Body of pancreas (tissue), 4 donors: ENCODE results near the gene SYF2.

Source experiments
- CTCF ChIP-seq, 7 experiments: fragments of 450-650 bp in 4 of 7; fragments of 200-600 bp in 3 of 7; sonication (generic) in 3 of 7; IDR thresholded peaks; one replicate each; pipeline ENCODE4 v1.5.1; 2016 to 2019; ENCODE audit warnings: antibody characterized with exemption in 7 of 7
- POLR2A ChIP-seq, 3 donors: fragments of 450-650 bp; IDR thresholded peaks; one replicate each; pipeline ENCODE4 v1.6.1; 2016; ENCODE audit warnings: antibody characterized with exemption in 3 of 3, mild to moderate bottlenecking in 2 of 3

DNA sequence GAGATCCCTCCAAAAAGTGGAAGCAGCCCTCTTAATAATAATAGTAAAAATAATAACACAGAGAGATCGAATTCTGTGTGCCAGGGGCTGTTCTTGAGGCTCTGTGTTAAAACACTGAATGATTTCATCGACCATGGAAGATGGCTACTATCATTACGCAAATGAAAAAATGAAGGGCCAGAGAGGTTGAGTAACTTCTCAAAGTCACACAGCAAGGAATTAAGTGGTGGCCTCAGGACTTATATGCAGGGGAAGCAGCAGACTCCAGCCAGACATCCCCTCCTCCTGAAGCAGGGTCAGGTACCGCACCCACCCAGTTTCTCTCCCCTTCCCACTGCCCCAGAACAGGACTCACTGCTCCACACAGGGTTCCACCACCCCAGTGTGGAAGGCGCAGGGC lies 40.1 kb downstream of the SYF2 start:
- TF ChIP-seq CTCF (IDR thresholded peaks at IDR 0.05) (no peak), POLR2A (IDR thresholded peaks at IDR 0.05) (no peak)
